ENCODE results near the gene ZNF879. TPM values are rescaled to one million over a fixed set of nuclear protein-coding genes. Genes with fewer than 3 reads are reported as not detected.

Gene ZNF879
- total RNA-seq, 3 donors from 2014 or later = 1.8 to 4.7 (median 4.2) TPM

- H3K4me1 ChIP-seq (ENCODE audit: low read depth) = no peaks in the 10 kb centered on the region
- DNase-seq (no peak), ATAC-seq (no peak)
- H3K4me3 ChIP-seq = no peak overlapping the region
- intact Hi-C loops (cut with DNase I, micrococcal nuclease) = no loop called here
- H3K9me3 ChIP-seq = peaks cover 17% of the 10 kb centered on the region
- TF ChIP-seq, protein P1, sequence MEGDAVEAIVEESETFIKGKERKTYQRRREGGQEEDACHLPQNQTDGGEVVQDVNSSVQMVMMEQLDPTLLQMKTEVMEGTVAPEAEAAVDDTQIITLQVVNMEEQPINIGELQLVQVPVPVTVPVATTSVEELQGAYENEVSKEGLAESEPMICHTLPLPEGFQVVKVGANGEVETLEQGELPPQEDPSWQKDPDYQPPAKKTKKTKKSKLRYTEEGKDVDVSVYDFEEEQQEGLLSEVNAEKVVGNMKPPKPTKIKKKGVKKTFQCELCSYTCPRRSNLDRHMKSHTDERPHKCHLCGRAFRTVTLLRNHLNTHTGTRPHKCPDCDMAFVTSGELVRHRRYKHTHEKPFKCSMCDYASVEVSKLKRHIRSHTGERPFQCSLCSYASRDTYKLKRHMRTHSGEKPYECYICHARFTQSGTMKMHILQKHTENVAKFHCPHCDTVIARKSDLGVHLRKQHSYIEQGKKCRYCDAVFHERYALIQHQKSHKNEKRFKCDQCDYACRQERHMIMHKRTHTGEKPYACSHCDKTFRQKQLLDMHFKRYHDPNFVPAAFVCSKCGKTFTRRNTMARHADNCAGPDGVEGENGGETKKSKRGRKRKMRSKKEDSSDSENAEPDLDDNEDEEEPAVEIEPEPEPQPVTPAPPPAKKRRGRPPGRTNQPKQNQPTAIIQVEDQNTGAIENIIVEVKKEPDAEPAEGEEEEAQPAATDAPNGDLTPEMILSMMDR (IDR thresholded peaks at IDR 0.05) = no peak
- no peaks in the 10 kb centered on the region for H3K36me3 ChIP-seq (ENCODE audit: low read depth)
These were observed 28.3 kb upstream of the ZNF879 start for GRCh38 chr5:178995341-178995690.

GRCh38 chr5:178996156-178996555 is 27.4 kb upstream of the ZNF879 start:
- Histone ChIP-seq H3K9me3 (peaks cover 13% of the 10 kb centered on the region), H3K4me3 (no peak overlapping the region), H3K36me3 (ENCODE audit: low read depth) (no peaks in the 10 kb centered on the region), H3K4me1 (ENCODE audit: low read depth) (no peaks in the 10 kb centered on the region)
- intact Hi-C loops (cut with DNase I, micrococcal nuclease) = no loop called here
- TF ChIP-seq, protein P1 (IDR thresholded peaks at IDR 0.05) = no peak
- DNase-seq = no peak
- ATAC-seq = no peak

GRCh38 chr5:178997191-178997590 is 26.4 kb upstream of the ZNF879 start:
- ATAC-seq (no peak), DNase-seq (no peak)
- TF ChIP-seq, protein P1 (IDR thresholded peaks at IDR 0.05) = no peak
- no peak overlapping the region for H3K4me3 ChIP-seq
- no peaks in the 10 kb centered on the region for H3K4me1 ChIP-seq (ENCODE audit: low read depth)
- no peaks in the 10 kb centered on the region for H3K36me3 ChIP-seq (ENCODE audit: low read depth)
- intact Hi-C loops (cut with DNase I, micrococcal nuclease) = no loop called here
- H3K9me3 ChIP-seq = peaks cover 5% of the 10 kb centered on the region

DNA sequence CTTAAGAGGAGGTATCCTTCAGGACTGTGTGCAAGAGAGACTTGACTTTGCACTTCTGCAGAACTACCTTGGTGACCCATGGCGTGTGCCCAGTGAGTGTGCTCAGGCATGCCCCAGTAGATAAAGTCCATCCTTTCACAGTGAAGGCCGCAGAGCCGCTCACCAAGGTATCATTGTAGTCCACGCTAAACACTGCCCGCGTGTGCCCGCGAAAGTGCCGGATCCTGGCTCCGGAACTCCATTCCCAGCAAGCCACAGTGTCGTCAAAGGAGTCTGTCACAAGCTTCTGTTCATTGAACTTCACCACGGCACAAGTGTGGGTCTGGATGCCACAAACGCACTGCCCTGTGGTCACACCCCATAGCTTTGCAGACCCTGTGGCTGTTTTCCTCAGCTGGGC is 25.2 kb upstream of the ZNF879 start:
- no peaks in the 10 kb centered on the region for H3K36me3 ChIP-seq (ENCODE audit: low read depth)
- no peaks in the 10 kb centered on the region for H3K4me1 ChIP-seq (ENCODE audit: low read depth)
- H3K4me3 ChIP-seq = no peak overlapping the region
- intact Hi-C loops (cut with DNase I, micrococcal nuclease) = no loop called here
- peaks cover 9% of the 10 kb centered on the region for H3K9me3 ChIP-seq
- ATAC-seq (no peak), DNase-seq (no peak)
- TF ChIP-seq, protein P1 (IDR thresholded peaks at IDR 0.05) = no peak

DNA sequence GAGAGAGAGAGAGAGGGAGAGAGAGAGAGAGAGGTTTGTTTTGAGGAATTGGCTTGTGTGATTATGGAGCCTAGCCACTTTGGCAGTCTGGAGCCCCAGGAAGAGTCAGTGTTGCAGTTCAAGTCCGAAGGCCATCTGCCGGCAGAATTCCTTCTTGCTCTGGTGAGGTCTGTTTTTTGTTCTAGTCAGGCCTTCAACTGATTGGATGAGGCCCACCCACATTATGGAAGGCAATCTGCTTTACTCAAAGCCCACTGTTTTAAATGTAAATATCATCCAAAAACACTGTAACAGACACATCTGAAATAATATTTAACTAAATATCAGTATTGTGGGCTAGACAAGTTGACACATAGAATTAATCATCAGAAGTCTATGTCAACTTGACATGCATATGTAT is 17.0 kb upstream of the ZNF879 start:
- Histone ChIP-seq H3K4me1 (ENCODE audit: low read depth) (no peaks in the 10 kb centered on the region), H3K36me3 (ENCODE audit: low read depth) (no peaks in the 10 kb centered on the region), H3K4me3 (no peak overlapping the region), H3K9me3 (peaks cover 13% of the 10 kb centered on the region)
- intact Hi-C loops (cut with DNase I, micrococcal nuclease) = no loop called here
- ATAC-seq (no peak), DNase-seq (no peak)
- TF ChIP-seq, protein P1 (IDR thresholded peaks at IDR 0.05) = no peak

DNA sequence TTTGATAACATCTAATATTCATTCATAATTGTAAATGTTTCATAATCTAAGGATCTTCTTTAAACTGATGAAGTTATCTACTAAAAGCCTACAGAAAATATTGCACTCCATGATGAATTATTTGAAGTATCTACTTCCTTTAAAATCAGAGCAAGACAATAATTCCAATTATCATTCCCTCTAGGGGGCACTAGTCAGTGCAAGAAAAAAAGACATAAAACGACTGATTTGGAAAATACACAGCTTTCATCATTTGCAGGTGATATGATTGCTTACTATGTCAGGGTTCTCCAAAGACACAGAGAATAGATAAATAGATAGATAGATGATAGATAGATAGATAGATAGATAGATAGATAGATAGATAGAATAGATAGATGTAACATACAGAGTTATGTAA is 14.9 kb upstream of the ZNF879 start:
- intact Hi-C loops (cut with DNase I, micrococcal nuclease) = no loop called here
- TF ChIP-seq, protein P1 (IDR thresholded peaks at IDR 0.05) = no peak
- Histone ChIP-seq H3K4me3 (no peak overlapping the region), H3K36me3 (ENCODE audit: low read depth) (no peaks in the 10 kb centered on the region), H3K9me3 (peaks cover 17% of the 10 kb centered on the region), H3K4me1 (ENCODE audit: low read depth) (no peaks in the 10 kb centered on the region)
- DNase-seq (no peak), ATAC-seq (no peak)

Measured in mucosa of descending colon (tissue), 3 donors.